H1 (cell line): ENCODE measurements around the gene TRIOBP. TPM values are rescaled to one million over a fixed set of nuclear protein-coding genes. Genes with fewer than 3 reads are reported as not detected.

ENCODE experiments used
- CTCF ChIA-PET: fragments of 300-600 bp; sonication (Branson Sonifier 250); formaldehyde crosslinking; loops from one replicate; lab custom pipeline; 2021; ENCODE audit not compliant: partially characterized antibody; lab: Charles Lee
- POLR2A ChIA-PET: fragments of 300-600 bp; sonication (Branson Sonifier 250); formaldehyde crosslinking; loops from one replicate; lab custom pipeline; 2021; ENCODE audit warnings: inconsistent platforms; ENCODE audit not compliant: partially characterized antibody; lab: Charles Lee
- DNase-seq, 2 experiments: peaks; one replicate each; pipeline versions ENCODE4 v3.0.0 to v3.0.0-alpha.2; 2010 to 2022; ENCODE audit warnings: low spot score in 2 of 2, low read depth in 1 of 2, mixed read lengths in 1 of 2
- FAIRE-seq: peaks from 2 replicates; lab custom pipeline; 2011; peaks lifted over from hg19 to GRCh38; lab: Jason Lieb, UNC
- H2AFZ ChIP-seq: 2 replicates; pipeline ENCODE4 v1.8.1; 2012; ENCODE audit warnings: low read length, inconsistent platforms
- H2AK5ac ChIP-seq: 2 replicates; pipeline ENCODE4 v1.6.1; 2013; ENCODE audit warnings: low read depth, low read length
- H2BK120ac ChIP-seq: replicated peaks from 2 replicates; pipeline ENCODE3; 2013; ENCODE audit warnings: low read depth, low read length, inconsistent platforms
- H2BK12ac ChIP-seq: 2 replicates; pipeline ENCODE4 v1.6.1; 2013; ENCODE audit warnings: low read depth, low read length
- H2BK15ac ChIP-seq: 2 replicates; pipeline ENCODE4 v1.6.1; 2013; ENCODE audit warnings: low read length
- H2BK20ac ChIP-seq: 2 replicates; pipeline ENCODE4 v1.6.1; 2013; ENCODE audit warnings: low read length
- H2BK5ac ChIP-seq: 2 replicates; pipeline ENCODE4 v1.6.1; 2013; ENCODE audit warnings: low read depth, low read length
- H3K14ac ChIP-seq: 2 replicates; pipeline ENCODE4 v1.6.1; 2013; ENCODE audit warnings: inconsistent platforms; ENCODE audit not compliant: insufficient read length
- H3K18ac ChIP-seq: 2 replicates; pipeline ENCODE4 v1.6.1; 2013; ENCODE audit warnings: low read length; ENCODE audit errors: extremely low read depth
- H3K23ac ChIP-seq: 2 replicates; pipeline ENCODE4 v1.6.1; 2013; ENCODE audit warnings: inconsistent platforms; ENCODE audit not compliant: insufficient read length
- H3K23me2 ChIP-seq: 2 replicates; pipeline ENCODE4 v1.6.1; 2013; ENCODE audit warnings: low read depth, low read length
- H3K27ac ChIP-seq: 2 replicates; pipeline ENCODE4 v1.6.1; 2011; ENCODE audit warnings: low read depth, low read length, inconsistent platforms
- H3K27me3 ChIP-seq, 4 experiments: replicated peaks in 1 of 4; 1 replicate in 1 of 4; 2 replicates in 3 of 4; pipeline versions ENCODE4 v1.6.1 to v1.8.1; 2011 to 2013; ENCODE audit warnings: low read length in 3 of 4, mild to moderate bottlenecking in 3 of 4, inconsistent platforms in 2 of 4, mixed read lengths in 2 of 4, moderate library complexity in 1 of 4; ENCODE audit not compliant: control insufficient read depth in 3 of 4, insufficient read depth in 3 of 4; ENCODE audit errors: extremely low read depth in 1 of 4
- H3K36me3 ChIP-seq, 4 experiments: 2 replicates each; pipeline versions ENCODE4 v1.6.1 to v1.8.1; 2011 to 2013; ENCODE audit warnings: mild to moderate bottlenecking in 4 of 4, low read length in 3 of 4, moderate library complexity in 2 of 4, control low read depth in 1 of 4, inconsistent platforms in 1 of 4; ENCODE audit not compliant: insufficient read depth in 4 of 4, control insufficient read depth in 2 of 4
- H3K4ac ChIP-seq: replicated peaks from 2 replicates; pipeline ENCODE3; 2013; ENCODE audit warnings: low read length, low read depth, mixed read lengths, inconsistent platforms; ENCODE audit not compliant: insufficient read length
- H3K4me1 ChIP-seq, 4 experiments: replicated peaks in 1 of 4; 1 replicate in 1 of 4; 2 replicates in 3 of 4; pipeline versions ENCODE4 v1.6.1 to v1.8.1; 2011 to 2013; ENCODE audit warnings: low read length in 3 of 4, inconsistent platforms in 2 of 4, mixed read lengths in 1 of 4; ENCODE audit not compliant: insufficient read depth in 4 of 4, control insufficient read depth in 3 of 4
- H3K4me2 ChIP-seq, 2 experiments: 2 replicates each; pipeline versions ENCODE4 v1.6.1 to v1.8.1; 2011 to 2013; ENCODE audit warnings: low read depth in 2 of 2, low read length in 2 of 2, control low read depth in 1 of 2, inconsistent platforms in 1 of 2, mild to moderate bottlenecking in 1 of 2; ENCODE audit not compliant: insufficient read depth in 1 of 2
- H3K4me3 ChIP-seq, 4 experiments: fragments of 200-600, 300-600 bp in 1 of 4; sonication (generic), shearing (Covaris generic), sonication (Bioruptor Twin) in 1 of 4; 2 replicates each; pipeline versions ENCODE4 v1.5.1 to v1.8.1; 2011 to 2016; ENCODE audit warnings: low read length in 4 of 4, low read depth in 3 of 4, control low read depth in 2 of 4, inconsistent platforms in 2 of 4, mild to moderate bottlenecking in 2 of 4, mixed read lengths in 1 of 4, moderate library complexity in 1 of 4; ENCODE audit not compliant: insufficient read depth in 2 of 4; ENCODE audit errors: extremely low read depth in 1 of 4
- H3K56ac ChIP-seq: replicated peaks from 2 replicates; pipeline ENCODE3; 2013; ENCODE audit warnings: low read depth, mild to moderate bottlenecking, mixed read lengths, low read length, inconsistent platforms; ENCODE audit not compliant: insufficient read length
- H3K79me1 ChIP-seq: 2 replicates; pipeline ENCODE4 v1.6.1; 2013; ENCODE audit warnings: low read depth, low read length, control low read depth
- H3K79me2 ChIP-seq, 2 experiments: 2 replicates each; pipeline versions ENCODE4 v1.6.1 to v1.8.1; 2012 to 2013; ENCODE audit warnings: low read length in 2 of 2, mild to moderate bottlenecking in 2 of 2, inconsistent platforms in 1 of 2; ENCODE audit not compliant: insufficient read depth in 2 of 2, control insufficient read depth in 1 of 2
- H3K9ac ChIP-seq, 4 experiments: replicated peaks in 1 of 4; 1 replicate in 1 of 4; 2 replicates in 3 of 4; pipeline versions ENCODE4 v1.6.1 to v1.8.1; 2011 to 2013; ENCODE audit warnings: low read depth in 3 of 4, low read length in 3 of 4, control low read depth in 2 of 4, mild to moderate bottlenecking in 2 of 4, moderate library complexity in 2 of 4, inconsistent platforms in 1 of 4; ENCODE audit errors: extremely low read depth in 1 of 4
- H3K9me3 ChIP-seq, 2 experiments: 2 replicates each; pipeline versions ENCODE4 v1.6.1 to v1.8.1; 2012 to 2013; ENCODE audit warnings: mild to moderate bottlenecking in 2 of 2, moderate library complexity in 2 of 2, control low read depth in 1 of 2, inconsistent platforms in 1 of 2, low read depth in 1 of 2, low read length in 1 of 2, mixed read lengths in 1 of 2; ENCODE audit not compliant: insufficient read depth in 2 of 2
- H4K20me1 ChIP-seq, 2 experiments: replicated peaks in 1 of 2; 2 replicates each; pipeline versions ENCODE3 to v1.8.1; 2011 to 2013; ENCODE audit warnings: inconsistent platforms in 2 of 2, low read length in 2 of 2, mild to moderate bottlenecking in 1 of 2; ENCODE audit not compliant: insufficient read depth in 2 of 2, control insufficient read depth in 1 of 2
- H4K5ac ChIP-seq: 2 replicates; pipeline ENCODE4 v1.6.1; 2013; ENCODE audit warnings: low read length, low read depth, mixed read lengths, inconsistent platforms; ENCODE audit not compliant: insufficient read length
- H4K8ac ChIP-seq: 2 replicates; pipeline ENCODE4 v1.8.0; 2013; ENCODE audit warnings: mild to moderate bottlenecking, moderate library complexity, low read length, inconsistent platforms; ENCODE audit not compliant: insufficient read depth; ENCODE audit errors: extremely low read depth
- H4K91ac ChIP-seq: replicated peaks from 2 replicates; pipeline ENCODE3; 2013; ENCODE audit warnings: low read length, mixed read lengths, inconsistent platforms; ENCODE audit not compliant: insufficient read length
- ASH2L ChIP-seq: fragments of 200-600, 300-600 bp; sonication (generic); IDR thresholded peaks from one replicate; pipeline ENCODE4 v1.7.1; 2017; ENCODE audit warnings: low read length
- CBX5 ChIP-seq: fragments of 300-800, 300-1000 bp; sonication (generic); IDR thresholded peaks from 2 replicates; pipeline ENCODE4 v1.7.1; 2016; ENCODE audit warnings: antibody characterized with exemption, low read length, low read depth
- CHD2 ChIP-seq: IDR thresholded peaks from 2 replicates; pipeline ENCODE4 v1.6.1; 2012; ENCODE audit warnings: low read length, improper control_type of control experiment
- JUN ChIP-seq: IDR thresholded peaks from 2 replicates; pipeline ENCODE4 v1.6.1; 2011; ENCODE audit warnings: low read depth, mild to moderate bottlenecking, improper control_type of control experiment, low read length
- MAX ChIP-seq: IDR thresholded peaks from 2 replicates; pipeline ENCODE4 v1.6.1; 2012; ENCODE audit warnings: inconsistent platforms
- WGBS, 2 experiments: shearing (Covaris generic) in 1 of 2; methylation state at CpG; one replicate each; pipeline versions ENCODE4 v1.1.6 to v1.1.7; 2013 to 2015; ENCODE audit warnings: low lambda C conversion rate in 2 of 2, mixed read lengths in 2 of 2, inconsistent platforms in 1 of 2, low coverage in 1 of 2, missing lambda C conversion rate in 1 of 2; ENCODE audit not compliant: insufficient replicate concordance in 2 of 2, insufficient coverage in 1 of 2, insufficient read length in 1 of 2; ENCODE audit errors: extremely low coverage in 1 of 2, missing lambda C conversion rate in 1 of 2; 5-methylcytosine and 5-hydroxymethylcytosine counted together
- polyA plus RNA-seq, 7 experiments: library from polyadenylated mRNA; depleted of rRNA in 3 of 7; stranded (reverse) in 5 of 7; unstranded in 2 of 7; fragments of >200 nt in 5 of 7; fragments of 200-250 nt in 2 of 7; gene quantifications; 1 replicate in 5 of 7; 2 replicates in 1 of 7; 4 replicates in 1 of 7; pipeline versions ENCODE4 v1.2.1 to v1.2.3, GENCODE V29; 2011 to 2013; ENCODE audit warnings: missing spikeins in 2 of 7, mixed read lengths in 2 of 7
- total RNA-seq: library from RNA; stranded (reverse); fragmentation: NEBNext Ultra II Directional; extraction: Animal tissue kit (Norgen Biotek cat#: 25700); gene quantifications from 2 replicates; pipeline ENCODE4 v1.2.1, GENCODE V29; 2021

TRIOBP gene
- total and polyA plus RNA-seq, 2 of the 8 experiments (the other 6 are each of a cell fraction or from before 2014, with no cell fraction given), result 18.2 to 27.3 TPM

- CTCF ChIA-PET, result interaction anchor here (0.9 to 6.3 kb wide), 3 partner anchors 17 to 194 kb away, joined by 3 to 75 read pairs (median 5); no protein-coding TSS in a partner anchor
- Histone ChIP-seq H3K4me2 (no peak overlapping the region), H2BK5ac (no peak overlapping the region), H4K8ac (no peak overlapping the region), H3K27ac (no peak overlapping the region), H4K91ac (no peak overlapping the region), H2BK120ac (no peak overlapping the region), H3K79me1 (no peaks in the 10 kb centered on the region), H2BK12ac (no peak overlapping the region), H3K9me3 (no peaks in the 10 kb centered on the region), H3K18ac (no peak overlapping the region), H4K5ac (no peak overlapping the region), H3K23ac (no peak overlapping the region), H4K20me1 (peaks cover 0 to 8% of the 10 kb centered on the region in 2 experiments), H3K27me3 (no peaks in the 10 kb centered on the region; a peak in 2 of 7 replicates), H3K36me3 (peaks cover 0 to 16% (median 10%) of the 10 kb centered on the region in 4 experiments; a peak in 5 of 8 replicates), H3K23me2 (no peaks in the 10 kb centered on the region), H2AK5ac (no peak overlapping the region), H3K4ac (no peak overlapping the region), H3K9ac (no peak overlapping the region), H3K56ac (no peak overlapping the region), H2AFZ (no peak overlapping the region), H2BK15ac (no peak overlapping the region), H2BK20ac (no peak overlapping the region), H3K79me2 (no peaks in the 10 kb centered on the region), H3K14ac (no peak overlapping the region), H3K4me3 (no peak overlapping the region), H3K4me1 (no peaks in the 10 kb centered on the region)
- TF ChIP-seq ASH2L (no peak), MAX (no peak), CBX5 (no peak), CHD2 (no peak), JUN (no peak)
- 64% methylated on average over 4 of the region's 4 CpGs; no CpG with 5 or more reads in 1 of the 2 experiments for WGBS, 2 experiments
- POLR2A ChIA-PET, result interaction anchor here (0.7 to 2.3 kb wide), 2 partner anchors 8 to 82 kb away, joined by 3 to 5 read pairs; no protein-coding TSS in a partner anchor
- DNase-seq (no peak), FAIRE-seq (no peak)
These were observed 74.2 kb downstream of the TRIOBP start for GRCh38 chr22:37771081-37771480.
